Parathyroid adenoma (tissue), 2 donors: ENCODE measurements around the gene BET1L.

Experiments used
- H2AFZ ChIP-seq: fragments of 300-600 bp; sonication (generic); one replicate; pipeline ENCODE4 v1.7.0; 2017; ENCODE audit warnings: antibody characterized with exemption, mild to moderate bottlenecking
- H3K27ac ChIP-seq: fragments of 300-600 bp; sonication (generic); one replicate; pipeline ENCODE4 v1.7.0; 2017
- H3K27me3 ChIP-seq: fragments of 300-600 bp; sonication (generic); one replicate; pipeline ENCODE4 v1.7.0; 2017; ENCODE audit warnings: low read length; ENCODE audit not compliant: control insufficient read depth, insufficient read depth
- H3K36me3 ChIP-seq: fragments of 300-600 bp; sonication (generic); one replicate; pipeline ENCODE4 v1.7.0; 2017; ENCODE audit warnings: low read length; ENCODE audit not compliant: control insufficient read depth, insufficient read depth
- H3K4me1 ChIP-seq: fragments of 300-600 bp; sonication (generic); one replicate; pipeline ENCODE4 v1.7.0; 2017; ENCODE audit warnings: control low read depth
- H3K4me2 ChIP-seq: fragments of 300-600 bp; sonication (generic); one replicate; pipeline ENCODE4 v1.7.0; 2017; ENCODE audit warnings: low read length
- H3K4me3 ChIP-seq: fragments of 300-600 bp; sonication (generic); one replicate; pipeline ENCODE4 v1.7.0; 2017; ENCODE audit warnings: low read depth, low read length
- H3K79me2 ChIP-seq: fragments of 300-600 bp; sonication (generic); one replicate; pipeline ENCODE4 v1.7.0; 2017; ENCODE audit warnings: control low read depth
- H3K9ac ChIP-seq: fragments of 300-600 bp; sonication (generic); one replicate; pipeline ENCODE4 v1.7.0; 2017; ENCODE audit warnings: mild to moderate bottlenecking
- H3K9me3 ChIP-seq: fragments of 300-600 bp; sonication (generic); one replicate; pipeline ENCODE4 v1.7.0; 2017; ENCODE audit warnings: low read length; ENCODE audit not compliant: control insufficient read depth
- TF ChIP-seq, protein P1 (sequence below): fragments of 300-600 bp; sonication (generic); IDR thresholded peaks from one replicate; pipeline ENCODE4 v1.7.0; 2017; ENCODE audit warnings: antibody characterized with exemption, mild to moderate bottlenecking
- donor health status: primary hyperparathyroidism.

BET1L gene

GRCh38 chr11:200224-201003 lies 6.8 kb downstream of the BET1L start:
- Histone ChIP-seq H3K27me3 (no peaks in the 10 kb centered on the region), H3K4me2 (no peak overlapping the region), H3K9ac (no peak overlapping the region), H2AFZ (no peak overlapping the region), H3K36me3 (no peaks in the 10 kb centered on the region), H3K9me3 (no peaks in the 10 kb centered on the region), H3K4me3 (no peak overlapping the region), H3K27ac (no peak overlapping the region), H3K4me1 (no peaks in the 10 kb centered on the region), H3K79me2 (no peaks in the 10 kb centered on the region)
- TF ChIP-seq, protein P1, sequence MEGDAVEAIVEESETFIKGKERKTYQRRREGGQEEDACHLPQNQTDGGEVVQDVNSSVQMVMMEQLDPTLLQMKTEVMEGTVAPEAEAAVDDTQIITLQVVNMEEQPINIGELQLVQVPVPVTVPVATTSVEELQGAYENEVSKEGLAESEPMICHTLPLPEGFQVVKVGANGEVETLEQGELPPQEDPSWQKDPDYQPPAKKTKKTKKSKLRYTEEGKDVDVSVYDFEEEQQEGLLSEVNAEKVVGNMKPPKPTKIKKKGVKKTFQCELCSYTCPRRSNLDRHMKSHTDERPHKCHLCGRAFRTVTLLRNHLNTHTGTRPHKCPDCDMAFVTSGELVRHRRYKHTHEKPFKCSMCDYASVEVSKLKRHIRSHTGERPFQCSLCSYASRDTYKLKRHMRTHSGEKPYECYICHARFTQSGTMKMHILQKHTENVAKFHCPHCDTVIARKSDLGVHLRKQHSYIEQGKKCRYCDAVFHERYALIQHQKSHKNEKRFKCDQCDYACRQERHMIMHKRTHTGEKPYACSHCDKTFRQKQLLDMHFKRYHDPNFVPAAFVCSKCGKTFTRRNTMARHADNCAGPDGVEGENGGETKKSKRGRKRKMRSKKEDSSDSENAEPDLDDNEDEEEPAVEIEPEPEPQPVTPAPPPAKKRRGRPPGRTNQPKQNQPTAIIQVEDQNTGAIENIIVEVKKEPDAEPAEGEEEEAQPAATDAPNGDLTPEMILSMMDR, result no peak

DNA sequence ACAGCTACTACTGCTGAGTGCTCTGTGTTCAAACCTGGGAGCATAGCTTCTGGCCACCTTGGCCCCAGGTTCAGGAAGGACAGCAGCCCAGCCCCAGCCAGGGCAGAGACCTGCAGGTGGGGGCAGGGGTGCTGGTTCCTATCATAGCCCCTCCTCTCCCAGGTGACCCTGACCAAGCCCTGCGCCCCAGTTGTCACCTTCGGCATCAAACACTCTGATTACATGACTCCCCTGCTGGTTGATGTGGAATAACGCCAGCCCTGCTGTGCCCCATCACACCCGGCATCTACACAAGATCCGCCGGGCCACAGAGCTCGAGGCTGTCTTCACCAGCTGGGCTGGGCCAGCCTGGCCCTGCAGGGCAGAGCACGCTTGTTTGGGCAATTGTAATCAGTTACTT lies 7.4 kb downstream of the BET1L start:
- H3K36me3 ChIP-seq, result no peaks in the 10 kb centered on the region
- H2AFZ ChIP-seq, result no peak overlapping the region
- TF ChIP-seq, protein P1, result no peak
- no peaks in the 10 kb centered on the region for H3K4me1 ChIP-seq
- H3K9ac ChIP-seq, result no peak overlapping the region
- no peaks in the 10 kb centered on the region for H3K27me3 ChIP-seq
- no peak overlapping the region for H3K4me2 ChIP-seq
- no peaks in the 10 kb centered on the region for H3K9me3 ChIP-seq
- no peak overlapping the region for H3K4me3 ChIP-seq
- H3K79me2 ChIP-seq, result no peaks in the 10 kb centered on the region
- H3K27ac ChIP-seq, result no peak overlapping the region

DNA sequence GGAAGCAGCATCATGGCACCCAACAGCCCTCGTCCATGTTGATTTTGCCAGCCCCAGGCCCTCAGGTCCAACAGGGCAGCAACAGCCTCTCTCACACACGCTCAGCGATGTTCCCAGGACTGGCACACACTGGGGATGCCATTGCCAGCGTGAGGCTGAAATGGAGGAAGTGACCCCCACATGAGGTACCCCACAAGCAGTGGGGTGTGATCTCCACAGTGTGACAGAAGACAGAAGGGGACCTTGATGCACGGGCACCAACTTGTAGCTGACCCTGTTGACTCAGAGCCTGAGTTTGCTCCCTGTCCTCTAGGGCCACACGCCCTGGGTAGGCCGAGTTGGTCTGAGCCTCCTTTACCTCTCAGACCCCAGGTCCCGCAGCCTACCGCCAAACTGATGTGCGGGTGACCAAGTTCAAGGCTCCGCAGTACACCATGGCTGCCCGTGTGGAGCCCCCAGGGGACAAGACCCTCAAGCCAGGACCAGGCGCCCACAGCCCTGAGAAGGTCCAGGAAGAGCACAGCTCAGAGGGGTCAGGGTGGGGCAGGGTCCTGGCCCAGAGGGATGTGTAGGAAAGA lies 8.1 kb downstream of the BET1L start:
- no peak overlapping the region for H3K27ac ChIP-seq
- no peaks in the 10 kb centered on the region for H3K4me1 ChIP-seq
- no peaks in the 10 kb centered on the region for H3K36me3 ChIP-seq
- no peaks in the 10 kb centered on the region for H3K79me2 ChIP-seq
- TF ChIP-seq, protein P1, result no peak
- no peaks in the 10 kb centered on the region for H3K27me3 ChIP-seq
- H3K4me2 ChIP-seq, result no peak overlapping the region
- no peak overlapping the region for H3K4me3 ChIP-seq
- no peaks in the 10 kb centered on the region for H3K9me3 ChIP-seq
- no peak overlapping the region for H2AFZ ChIP-seq
- no peak overlapping the region for H3K9ac ChIP-seq

DNA sequence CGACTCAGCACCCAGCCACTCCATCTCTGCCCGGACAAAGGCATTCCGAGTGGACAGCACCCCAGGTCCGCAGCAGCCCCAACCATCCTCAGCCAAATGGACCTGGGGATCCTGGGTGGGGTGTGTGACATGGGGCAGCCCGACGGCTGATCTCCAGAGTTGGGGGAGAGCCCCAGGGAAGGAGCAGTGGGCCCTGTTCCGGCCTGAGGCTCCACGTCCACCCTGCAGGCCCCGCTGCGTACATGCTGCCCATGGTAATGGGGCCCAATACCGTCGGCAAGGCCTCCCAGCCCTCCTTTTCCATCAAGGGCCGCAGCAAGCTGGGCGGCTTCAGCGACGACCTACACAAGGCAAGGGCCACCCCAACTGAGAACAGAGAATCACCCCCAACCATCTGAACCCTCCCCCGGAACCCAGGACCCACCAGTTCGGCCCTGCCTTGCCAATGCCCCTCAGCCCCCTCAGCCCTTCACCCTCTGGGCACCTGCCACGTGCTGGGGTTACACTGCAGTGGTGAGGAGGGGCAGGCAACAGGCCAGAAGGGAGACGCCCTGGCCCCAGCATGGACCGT lies 8.9 kb downstream of the BET1L start:
- Histone ChIP-seq H3K36me3 (no peaks in the 10 kb centered on the region), H3K4me3 (no peak overlapping the region), H3K9ac (no peak overlapping the region), H3K4me1 (no peaks in the 10 kb centered on the region), H2AFZ (no peak overlapping the region), H3K79me2 (no peaks in the 10 kb centered on the region), H3K9me3 (no peaks in the 10 kb centered on the region), H3K27me3 (no peaks in the 10 kb centered on the region), H3K27ac (no peak overlapping the region), H3K4me2 (no peak overlapping the region)
- TF ChIP-seq, protein P1, result no peak
